GM12864 (cell line): ENCODE measurements around the gene ZBP1.

ENCODE experiments used
- DNase-seq: peaks from one replicate; pipeline ENCODE4 v3.0.0-alpha.2; 2011; ENCODE audit warnings: low read depth
- H3K4me3 ChIP-seq: 2 replicates; pipeline ENCODE4 v1.5.1; 2011; ENCODE audit warnings: mild to moderate bottlenecking, low read depth, low read length, control low read depth
- TF ChIP-seq, protein P1 (sequence below): IDR thresholded peaks from 2 replicates; pipeline ENCODE4 v1.5.1; 2011; ENCODE audit warnings: low read depth, mild to moderate bottlenecking, moderate library complexity, low read length, control low read depth, inconsistent platforms; ENCODE audit errors: missing control alignments

Gene ZBP1

DNA sequence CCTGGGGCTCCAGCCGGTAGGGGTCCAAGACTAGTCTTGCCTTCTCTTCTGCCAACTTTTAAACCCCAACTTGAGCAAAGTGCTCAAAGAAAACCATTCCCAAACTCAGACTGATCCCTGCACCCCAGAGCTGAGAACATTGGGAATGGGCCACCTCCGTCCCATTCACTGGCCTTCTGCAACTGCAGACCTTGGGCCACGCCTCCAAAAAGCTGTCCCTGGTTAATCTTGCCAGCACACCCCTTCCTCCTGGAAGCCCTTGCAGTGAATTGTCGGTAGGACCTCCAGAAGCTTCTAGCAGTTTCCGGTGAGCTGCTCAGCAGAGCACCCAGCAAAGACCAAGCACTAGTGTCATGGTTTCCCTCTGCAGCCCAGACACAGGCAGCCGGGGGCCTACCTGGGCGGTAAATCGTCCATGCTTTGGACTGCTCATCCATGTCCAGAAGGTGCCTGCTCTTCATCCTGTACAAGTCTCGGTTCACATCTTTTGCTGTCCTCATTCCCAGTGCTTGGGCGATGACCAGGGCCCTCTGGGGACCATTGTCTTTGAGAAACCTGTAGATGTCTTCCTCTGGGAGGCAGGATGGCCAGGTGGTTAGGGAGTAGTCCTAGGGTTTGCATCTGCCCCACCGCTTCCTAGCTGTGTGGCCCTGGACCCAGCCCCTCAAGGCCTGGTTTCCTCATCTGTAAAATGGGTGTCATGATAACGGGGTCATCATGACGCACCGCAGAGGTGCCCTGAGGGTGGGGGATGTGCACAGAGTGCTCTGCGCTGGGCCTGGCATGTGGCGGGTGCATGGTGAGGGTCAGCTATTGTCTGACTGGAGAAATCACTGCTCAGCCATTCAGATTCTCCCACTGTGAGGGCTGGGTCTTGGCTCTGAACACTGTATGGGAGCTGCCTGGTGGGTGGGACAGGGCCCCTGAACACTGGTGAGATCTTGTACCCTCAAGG, 5.5 kb downstream of the ZBP1 start:
- H3K4me3 ChIP-seq, result no peak overlapping the region
- DNase-seq, result no peak
- TF ChIP-seq, protein P1, sequence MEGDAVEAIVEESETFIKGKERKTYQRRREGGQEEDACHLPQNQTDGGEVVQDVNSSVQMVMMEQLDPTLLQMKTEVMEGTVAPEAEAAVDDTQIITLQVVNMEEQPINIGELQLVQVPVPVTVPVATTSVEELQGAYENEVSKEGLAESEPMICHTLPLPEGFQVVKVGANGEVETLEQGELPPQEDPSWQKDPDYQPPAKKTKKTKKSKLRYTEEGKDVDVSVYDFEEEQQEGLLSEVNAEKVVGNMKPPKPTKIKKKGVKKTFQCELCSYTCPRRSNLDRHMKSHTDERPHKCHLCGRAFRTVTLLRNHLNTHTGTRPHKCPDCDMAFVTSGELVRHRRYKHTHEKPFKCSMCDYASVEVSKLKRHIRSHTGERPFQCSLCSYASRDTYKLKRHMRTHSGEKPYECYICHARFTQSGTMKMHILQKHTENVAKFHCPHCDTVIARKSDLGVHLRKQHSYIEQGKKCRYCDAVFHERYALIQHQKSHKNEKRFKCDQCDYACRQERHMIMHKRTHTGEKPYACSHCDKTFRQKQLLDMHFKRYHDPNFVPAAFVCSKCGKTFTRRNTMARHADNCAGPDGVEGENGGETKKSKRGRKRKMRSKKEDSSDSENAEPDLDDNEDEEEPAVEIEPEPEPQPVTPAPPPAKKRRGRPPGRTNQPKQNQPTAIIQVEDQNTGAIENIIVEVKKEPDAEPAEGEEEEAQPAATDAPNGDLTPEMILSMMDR, result no peak

DNA sequence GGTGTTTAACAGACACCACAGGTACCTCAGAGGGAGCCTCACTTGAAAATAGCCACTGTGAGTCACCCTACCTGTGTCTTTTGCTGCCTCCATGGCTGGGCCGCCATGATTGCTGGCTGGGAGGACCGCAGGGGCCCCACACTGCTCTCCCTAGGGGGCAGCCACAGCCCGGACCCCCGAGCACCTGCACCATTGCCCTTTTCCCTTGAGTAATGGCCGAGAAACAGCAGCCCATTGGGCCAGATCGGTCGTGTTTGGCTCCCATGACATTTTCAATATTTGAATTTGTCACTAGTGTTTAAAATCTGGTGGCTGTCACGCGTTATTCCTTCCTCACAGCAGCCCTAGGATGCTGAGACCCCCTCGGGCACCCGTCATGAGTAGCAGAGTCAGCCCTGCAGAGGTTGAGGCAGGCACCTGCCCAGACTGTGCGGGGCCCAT, 6.7 kb downstream of the ZBP1 start:
- TF ChIP-seq, protein P1, result no peak
- no peak for DNase-seq
- H3K4me3 ChIP-seq, result no peak overlapping the region

DNA sequence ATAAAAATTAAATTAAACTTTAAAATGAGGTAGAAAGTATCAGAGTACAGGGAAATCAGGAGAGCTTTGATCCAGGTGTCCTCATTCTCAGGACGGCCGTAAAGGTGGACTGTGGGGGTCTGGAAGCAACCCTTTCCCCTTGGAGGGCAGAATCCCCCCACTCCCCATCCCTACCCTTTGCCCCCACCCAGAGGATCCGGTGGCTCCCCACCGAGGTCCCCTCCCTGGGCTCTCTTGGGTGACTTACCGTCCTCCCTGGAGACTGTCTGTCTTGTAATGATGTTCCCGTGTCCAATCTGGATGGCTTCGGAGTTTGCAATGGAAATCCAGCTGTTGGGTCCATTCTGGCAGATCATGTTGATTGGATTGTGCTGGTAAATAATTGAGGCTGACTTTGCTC, 7.3 kb downstream of the ZBP1 start:
- TF ChIP-seq, protein P1, result no peak
- DNase-seq, result no peak

DNA sequence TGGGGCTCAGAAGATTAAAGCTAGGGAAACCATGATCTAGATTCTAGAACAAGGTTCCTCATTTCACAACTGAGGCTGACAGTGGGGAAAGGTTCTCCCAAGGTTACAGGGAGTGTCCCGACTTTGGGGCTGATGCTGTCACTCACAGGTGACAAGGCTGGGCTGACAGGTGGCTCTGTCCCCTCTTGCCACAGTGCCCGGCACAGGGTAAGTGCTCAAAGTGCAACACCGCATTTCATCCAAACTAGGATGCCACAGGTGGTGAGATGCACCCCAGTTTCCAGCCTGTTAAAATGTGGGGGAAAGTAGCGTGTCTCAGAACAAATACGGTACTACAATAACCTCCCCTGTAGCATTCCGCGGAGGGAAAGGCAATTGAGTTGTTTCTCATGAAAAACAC, 7.8 kb downstream of the ZBP1 start:
- no peak overlapping the region for H3K4me3 ChIP-seq
- no peak for DNase-seq
- TF ChIP-seq, protein P1, result no peak

More for the DNA sequence above, 7.3 kb downstream of the ZBP1 start:
- H3K4me3 ChIP-seq, result no peak overlapping the region

DNA sequence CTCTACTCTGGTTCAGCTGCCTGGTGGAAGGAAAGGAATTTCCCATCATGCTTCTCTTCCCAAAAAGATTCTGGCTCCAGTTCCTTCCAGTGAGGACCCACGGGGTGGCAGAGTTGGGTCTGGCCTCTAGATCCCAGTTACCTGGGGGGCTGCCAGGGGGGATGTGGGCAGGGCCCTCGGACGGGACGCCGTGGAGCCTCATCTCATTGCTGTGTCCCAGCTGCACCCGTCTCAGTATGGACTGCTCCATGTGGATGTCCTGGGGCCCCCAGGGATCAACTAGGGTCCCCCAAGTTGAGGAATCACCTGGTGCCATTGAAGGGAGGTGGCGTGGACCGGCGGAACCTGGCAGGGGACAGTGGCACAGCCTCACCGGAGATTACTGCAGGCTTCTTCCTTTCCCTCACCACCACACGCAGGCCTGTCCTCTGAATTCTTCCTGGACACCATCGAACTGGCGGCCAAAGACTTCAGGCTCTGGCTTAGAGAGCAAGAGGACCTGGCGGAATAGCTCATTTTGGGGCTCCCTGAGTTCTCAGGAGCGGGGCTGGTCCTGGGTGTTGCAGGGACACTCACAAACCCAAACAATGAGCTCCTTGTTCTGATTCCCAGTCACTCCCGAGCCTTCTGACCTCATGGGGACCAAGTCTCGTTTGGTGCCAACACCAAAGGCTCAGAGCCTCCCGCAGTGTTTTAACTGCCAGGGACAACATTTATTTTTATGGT, 8.5 kb downstream of the ZBP1 start:
- DNase-seq, result no peak
- no peak overlapping the region for H3K4me3 ChIP-seq
- TF ChIP-seq, protein P1, result no peak

DNA sequence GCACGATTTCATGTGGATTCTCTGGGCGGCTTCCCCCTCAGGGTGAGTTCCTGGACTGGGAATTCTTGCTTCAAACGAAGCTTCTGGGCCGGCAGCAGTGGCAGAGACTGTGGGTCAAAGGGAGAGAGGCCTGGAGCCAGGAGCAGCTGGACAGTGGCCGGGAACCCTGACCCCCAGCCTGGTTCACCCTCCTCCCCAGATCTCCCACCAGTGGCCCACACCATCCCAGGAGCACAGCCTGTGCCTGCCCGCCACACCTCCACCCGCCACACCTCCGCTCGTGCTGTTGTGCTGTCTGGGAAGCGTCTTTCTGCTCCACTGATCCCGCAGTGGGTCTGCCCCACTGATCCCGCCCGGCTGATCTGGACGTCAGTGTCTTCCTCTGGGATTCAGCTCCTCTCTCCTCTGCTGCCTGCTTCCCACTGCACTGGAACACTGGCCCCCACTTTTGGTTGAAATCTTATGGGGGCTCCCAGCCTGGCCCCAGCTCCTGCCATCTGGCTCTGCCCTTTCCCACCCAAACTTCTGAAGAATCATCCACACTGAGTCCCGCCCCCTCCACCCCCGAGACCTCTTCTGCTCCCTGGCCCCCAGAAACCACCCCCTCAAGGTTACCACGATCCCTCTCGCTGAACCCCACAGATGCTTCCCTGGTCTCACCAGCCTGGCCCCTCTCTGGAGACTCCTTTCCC, 9.8 kb downstream of the ZBP1 start:
- H3K4me3 ChIP-seq, result no peak overlapping the region
- TF ChIP-seq, protein P1, result no peak
- DNase-seq, result no peak
